Fibroblast of mammary gland (primary cell): Measurements from ENCODE around the gene FRMPD4.

Source experiments
- DNase-seq: peaks from one replicate; pipeline ENCODE4 v3.0.0-alpha.2; 2010; ENCODE audit warnings: low read depth
- H3K4me3 ChIP-seq: 2 replicates; pipeline ENCODE4 v1.5.1; 2011; ENCODE audit warnings: low read depth, mild to moderate bottlenecking, low read length, moderate library complexity; ENCODE audit not compliant: control insufficient read depth
- CTCF ChIP-seq: conservative IDR thresholded peaks from 2 replicates; pipeline ENCODE4 v1.5.1; 2011; ENCODE audit warnings: low read depth, low read length, inconsistent platforms; ENCODE audit not compliant: control insufficient read depth, insufficient read depth

FRMPD4 gene

GRCh38 chrX:12758291-12758690 is 620.0 kb downstream of the FRMPD4 start:
- H3K4me3 ChIP-seq: no peak overlapping the region
- peak; percentile 5 for DNase-seq
- TF ChIP-seq CTCF: no peak

- no peak for DNase-seq
- no peak overlapping the region for H3K4me3 ChIP-seq
- no peak for TF ChIP-seq CTCF
Observed at GRCh38 chrX:12767856-12768255, 629.6 kb downstream of the FRMPD4 start.

- no peak overlapping the region for H3K4me3 ChIP-seq
- no peak for DNase-seq
- TF ChIP-seq CTCF: no peak
Observed at GRCh38 chrX:12768491-12768890, 630.2 kb downstream of the FRMPD4 start.

GRCh38 chrX:12770440-12770839 is 632.2 kb downstream of the FRMPD4 start:
- peak; percentile 41 for DNase-seq
- TF ChIP-seq CTCF: peak; percentile 43
- H3K4me3 ChIP-seq: no peak overlapping the region

- TF ChIP-seq CTCF: peak; percentile 68
- no peak overlapping the region for H3K4me3 ChIP-seq
- DNase-seq: peak; percentile 54
Observed at GRCh38 chrX:12771445-12772069, 633.3 kb downstream of the FRMPD4 start.
